ENCODE measurements around the gene TRPM1.
A peak's percentile ranks its signal among the peaks of the same experiment; 100 is the strongest.
"Not testable (repeated sequence)": the region's sequence is repeated elsewhere in the genome, so short reads cannot be mapped to it uniquely, and the experiment has no call there.

Gene TRPM1

DNA sequence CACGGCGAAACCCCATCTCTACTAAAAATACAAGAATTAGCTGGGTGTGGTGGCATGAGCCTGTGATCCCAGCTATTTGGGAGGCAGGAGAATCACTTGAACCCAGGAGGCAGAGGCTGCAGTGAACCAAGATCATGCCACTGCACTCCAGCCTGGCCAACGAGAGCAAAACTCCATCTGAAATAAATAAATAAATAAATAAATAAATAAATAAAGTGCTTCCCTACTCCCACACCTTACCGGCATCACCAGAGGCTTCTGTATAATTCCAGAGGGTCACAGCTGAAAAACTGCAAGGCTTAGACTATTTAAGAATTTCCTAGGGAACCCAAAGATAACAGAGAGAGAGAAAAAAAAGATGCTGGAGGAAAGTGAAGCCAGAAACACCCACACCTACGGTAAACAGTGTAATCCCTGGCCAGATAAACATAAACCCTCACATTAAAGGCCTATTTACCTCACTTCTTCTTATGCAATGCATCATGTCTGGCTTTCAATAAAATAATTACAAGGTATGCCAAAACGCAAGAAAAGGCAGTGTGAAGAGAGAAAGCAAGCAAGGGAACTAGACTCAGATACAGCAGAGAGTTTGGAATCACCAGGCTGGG lies 15.0 kb upstream of the TRPM1 start:
- no peak for DNase-seq

DNA sequence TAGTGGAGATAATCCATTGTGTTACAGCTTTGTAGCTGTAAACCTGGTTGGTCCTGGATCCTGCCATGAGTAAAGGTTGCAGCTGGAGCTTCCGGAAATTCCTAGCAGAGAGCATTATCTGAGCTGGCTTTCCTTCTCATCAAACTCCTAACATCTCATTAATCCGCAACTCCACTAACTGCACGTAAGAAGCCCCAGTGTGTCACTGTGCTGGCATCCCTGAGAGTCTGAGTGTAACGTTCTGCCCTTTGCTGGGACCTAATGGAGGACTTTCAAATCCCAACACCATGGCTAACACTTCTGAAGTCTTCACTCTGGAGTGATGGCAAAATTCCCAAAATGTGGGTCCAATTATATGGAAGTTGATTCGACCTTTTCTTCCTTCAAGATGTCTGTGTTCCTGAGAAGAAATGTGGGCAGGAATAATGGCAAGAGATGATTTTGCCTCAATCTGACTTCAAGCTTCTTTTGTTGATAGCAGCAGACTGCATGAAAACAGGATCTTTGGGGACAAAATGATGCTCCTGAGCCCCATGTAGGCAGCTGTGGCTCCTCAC lies 9.6 kb upstream of the TRPM1 start:
- no peak for DNase-seq

DNA sequence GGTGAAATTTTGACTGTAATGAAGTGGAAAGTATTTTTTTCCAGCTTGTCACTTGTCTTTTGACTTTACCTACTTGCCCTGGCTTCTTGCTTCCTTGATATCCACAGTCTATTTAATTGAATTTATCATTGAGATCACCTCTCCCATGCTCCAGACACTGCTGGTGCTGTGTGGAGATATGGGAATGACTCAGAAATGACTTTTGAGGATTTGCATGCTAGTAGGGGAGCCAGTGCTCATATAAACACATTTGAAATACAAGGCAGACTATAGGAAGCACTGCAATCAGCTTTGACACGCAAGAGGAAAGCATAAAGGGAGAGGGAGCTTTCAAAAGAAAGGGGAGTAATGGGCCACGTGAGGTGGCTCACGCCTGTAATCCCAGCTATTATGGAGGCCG lies 7.3 kb upstream of the TRPM1 start:
- no peak for DNase-seq

DNA sequence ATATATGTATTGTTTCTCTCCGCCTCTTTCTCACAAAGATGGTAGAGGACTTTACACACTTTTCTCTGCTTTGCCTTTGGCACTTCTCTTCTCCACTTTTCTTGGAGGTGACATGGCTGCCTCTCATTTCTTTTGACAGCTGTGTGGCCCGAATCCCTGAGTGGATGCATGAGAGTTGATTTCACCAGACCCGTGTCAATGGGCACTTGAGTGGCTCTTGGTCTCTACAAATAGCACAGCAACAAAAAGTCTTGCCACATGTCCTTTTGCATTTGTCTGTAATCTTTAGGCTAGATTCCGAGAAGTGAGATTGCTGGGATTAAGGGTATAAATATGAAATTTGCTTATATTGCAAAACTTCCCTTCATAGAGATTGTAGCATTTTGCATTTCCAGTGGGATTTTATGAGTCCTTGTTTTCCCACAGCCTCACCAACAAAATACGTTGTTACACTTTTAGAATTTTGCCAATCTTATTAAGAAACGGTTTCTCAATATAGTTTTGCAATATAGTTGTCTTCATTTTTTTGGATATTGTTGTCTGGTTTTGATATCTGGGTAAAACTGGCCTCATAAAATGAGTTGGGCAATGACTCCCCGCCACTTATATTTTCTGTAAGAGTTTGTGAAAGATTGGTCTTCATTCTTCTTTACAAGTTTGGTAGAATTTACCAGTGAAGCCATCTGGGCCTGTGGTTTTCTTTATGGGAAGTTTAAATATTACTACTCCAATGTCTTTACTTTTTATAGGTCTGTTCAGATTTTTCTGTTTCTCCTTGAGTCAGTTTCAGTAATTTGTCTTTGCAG lies 5.2 kb upstream of the TRPM1 start:
- no peak for DNase-seq

- no peak for DNase-seq
Measured at GRCh38 chr15:31104003-31104402, 2.5 kb upstream of the TRPM1 start.

DNA sequence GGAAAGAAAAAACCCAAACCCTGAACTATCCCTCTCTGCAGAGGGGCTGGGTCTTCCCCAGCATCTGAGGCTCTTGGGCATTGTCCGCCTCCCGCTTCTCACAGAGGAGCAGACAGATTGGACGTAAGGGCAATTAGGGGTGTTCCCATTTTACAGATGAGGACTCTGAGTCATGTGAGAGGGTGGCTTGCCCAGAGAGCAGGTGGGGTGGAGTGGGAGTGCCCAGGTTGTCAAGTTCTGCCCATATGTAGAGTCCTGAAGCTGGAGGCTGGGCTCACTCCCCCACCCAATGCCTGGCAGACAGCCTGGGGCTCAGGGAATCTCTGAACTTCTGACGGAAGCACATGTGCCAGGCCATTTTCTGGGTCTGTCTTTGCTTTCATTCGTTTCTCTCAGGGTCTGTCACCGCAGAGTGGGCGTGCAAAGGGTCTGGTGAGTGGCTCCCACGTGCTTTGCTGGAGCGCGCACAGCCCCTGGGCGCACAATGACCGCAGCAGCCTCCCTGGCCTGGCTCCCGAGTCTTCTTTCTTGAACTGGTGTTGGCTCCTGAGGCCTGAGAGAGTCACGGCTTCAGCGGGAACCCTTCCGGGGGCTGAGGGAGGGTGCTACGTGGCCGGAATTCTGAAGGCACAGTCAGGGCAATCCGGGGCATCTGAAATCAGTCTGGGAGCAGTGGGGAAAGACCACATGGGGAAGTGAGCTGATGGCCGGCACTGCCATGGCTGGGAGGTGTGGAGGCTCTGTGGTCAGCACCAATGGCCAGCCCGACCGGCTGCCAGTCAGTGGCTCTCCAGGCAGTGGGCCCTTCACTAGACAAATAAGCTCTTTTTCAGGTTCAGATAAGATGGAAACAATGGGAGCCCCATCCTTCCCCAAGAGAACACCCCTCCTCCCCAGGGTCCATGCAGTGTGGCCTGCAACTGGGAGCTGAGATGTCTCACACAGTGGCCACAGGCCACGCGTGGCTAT lies 1.1 kb upstream of the TRPM1 start:
- DNase-seq: no peak

GRCh38 chr15:31102039-31102321 lies 455 bp upstream of the TRPM1 start:
- DNase-seq: no peak

DNA sequence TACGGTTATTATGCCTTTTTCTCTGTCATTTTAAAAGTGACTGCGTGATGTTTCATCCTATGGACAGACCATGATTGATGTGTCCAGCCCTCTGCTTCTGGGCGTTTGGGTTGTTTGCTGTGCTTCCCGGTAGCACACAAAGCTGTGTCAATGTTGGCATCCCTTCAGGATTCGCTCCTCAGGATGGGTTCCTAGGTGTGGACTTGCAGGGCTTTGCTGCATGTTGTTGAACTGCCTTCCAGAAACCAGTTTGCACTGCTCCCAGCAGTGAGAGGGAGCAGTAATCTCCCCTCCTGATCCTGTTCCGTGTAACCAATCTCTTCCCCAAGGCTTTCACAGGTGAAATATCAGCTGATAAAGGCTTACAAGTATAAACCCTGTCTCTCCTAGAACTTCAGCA lies 787 bp downstream of the TRPM1 start:
- no peak for DNase-seq

- DNase-seq: no peak
Measured at GRCh38 chr15:31098953-31099740, 2.4 kb downstream of the TRPM1 start.

DNA sequence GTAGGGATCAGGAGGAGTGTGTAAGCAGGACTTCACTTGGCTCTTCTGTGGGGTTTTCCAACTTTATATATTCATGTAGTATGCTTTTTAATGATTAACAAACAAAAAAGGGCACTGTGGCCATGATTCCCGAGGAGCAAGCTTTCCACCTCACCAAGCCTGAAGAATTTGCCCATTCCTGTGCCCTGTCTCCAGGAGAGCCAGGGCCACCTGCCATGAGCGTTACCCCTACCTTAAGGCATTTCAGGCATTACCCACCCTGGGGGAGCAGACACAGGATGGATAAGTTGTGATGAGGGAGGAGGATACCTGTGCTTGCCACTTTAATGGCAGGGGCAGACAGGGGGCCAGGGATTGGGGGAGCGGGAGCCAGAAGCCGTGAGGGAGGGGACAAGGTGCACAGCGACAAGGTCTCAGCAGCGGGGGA lies 3.0 kb downstream of the TRPM1 start:
- DNase-seq: no peak

- no peak for DNase-seq
Measured at GRCh38 chr15:31096563-31096962, 5.0 kb downstream of the TRPM1 start.

GRCh38 chr15:31091481-31091880 lies 10.0 kb downstream of the TRPM1 start:
- DNase-seq: peak in 2 of 4 experiments; percentile 34 to 38

DNA sequence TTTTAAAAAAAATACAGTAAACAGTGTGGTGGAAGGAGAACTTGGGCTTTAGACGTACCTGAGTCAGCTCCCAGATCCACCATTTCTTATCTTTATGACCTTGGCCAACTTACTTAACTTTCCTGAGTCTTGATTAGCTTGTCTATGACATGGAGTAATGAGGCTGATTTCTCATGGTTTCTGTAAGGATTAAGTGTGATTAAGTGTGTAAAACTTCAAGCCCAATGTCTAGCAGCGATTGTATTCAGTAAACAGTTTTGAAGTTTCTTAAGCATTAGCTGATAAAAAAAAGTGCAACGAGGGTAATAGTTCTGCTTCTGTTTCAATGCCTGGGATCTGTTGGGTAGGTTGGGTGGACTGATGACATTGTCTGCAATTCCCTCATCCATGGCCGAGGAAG lies 10.8 kb downstream of the TRPM1 start:
- DNase-seq: no peak

DNA sequence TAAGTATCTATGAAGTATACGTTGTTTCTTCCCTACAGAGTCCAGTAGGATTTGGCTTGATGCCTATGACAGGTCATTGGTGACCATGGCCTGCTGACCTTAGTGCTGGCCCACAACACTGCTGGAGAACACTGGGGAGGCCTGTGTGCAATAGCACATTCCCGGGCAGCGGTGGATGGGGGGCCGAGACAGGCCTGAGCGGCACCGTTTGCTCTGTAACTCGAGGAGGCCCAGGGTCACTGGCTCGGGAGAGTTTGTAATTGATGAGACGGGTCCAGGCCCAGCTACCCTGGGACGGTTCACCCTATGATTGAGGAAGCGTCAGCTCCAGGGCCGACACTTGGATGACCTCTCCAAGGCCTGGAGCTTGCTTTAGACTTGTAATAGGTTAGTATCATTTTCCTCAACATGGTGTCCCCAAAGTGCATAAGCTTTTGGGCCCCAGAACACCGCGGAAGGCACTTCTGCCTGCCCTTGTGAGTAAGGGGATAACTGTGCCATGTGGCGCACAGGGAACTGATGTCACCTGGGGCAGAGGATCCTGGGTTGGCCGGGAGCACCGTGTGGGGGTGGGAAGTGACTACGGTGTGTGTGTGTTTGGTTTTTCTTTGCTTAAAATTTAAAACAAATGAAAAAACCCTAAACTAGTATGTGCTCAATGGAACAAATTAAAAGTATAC lies 12.0 kb downstream of the TRPM1 start:
- DNase-seq: no peak

GRCh38 chr15:31088672-31089367 lies 12.7 kb downstream of the TRPM1 start:
- no peak for DNase-seq

DNA sequence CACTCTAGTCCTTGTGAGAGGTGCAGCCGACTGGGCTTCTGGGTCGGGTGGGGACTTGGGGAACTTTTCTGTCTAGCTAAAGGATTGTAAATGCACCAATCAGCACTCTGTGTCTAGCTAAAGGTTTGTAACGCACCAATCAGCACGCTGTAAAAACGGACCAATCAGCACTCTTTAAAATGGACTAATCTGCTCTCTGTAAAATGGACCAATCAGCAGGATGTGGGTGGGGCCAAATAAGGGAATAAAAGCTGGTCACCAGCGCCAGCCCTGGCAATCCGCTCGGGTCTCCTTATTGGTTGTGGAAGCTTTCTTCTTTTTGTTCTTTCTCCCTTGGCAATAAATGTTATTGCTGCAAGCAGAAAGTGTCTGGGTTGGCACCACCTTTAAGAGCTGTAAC lies 13.5 kb downstream of the TRPM1 start:
- DNase-seq: not testable (repeated sequence)

- no peak for DNase-seq
Measured at GRCh38 chr15:31086344-31086743, 15.2 kb downstream of the TRPM1 start.

GRCh38 chr15:31085359-31085758 lies 16.2 kb downstream of the TRPM1 start:
- no peak for DNase-seq

DNA sequence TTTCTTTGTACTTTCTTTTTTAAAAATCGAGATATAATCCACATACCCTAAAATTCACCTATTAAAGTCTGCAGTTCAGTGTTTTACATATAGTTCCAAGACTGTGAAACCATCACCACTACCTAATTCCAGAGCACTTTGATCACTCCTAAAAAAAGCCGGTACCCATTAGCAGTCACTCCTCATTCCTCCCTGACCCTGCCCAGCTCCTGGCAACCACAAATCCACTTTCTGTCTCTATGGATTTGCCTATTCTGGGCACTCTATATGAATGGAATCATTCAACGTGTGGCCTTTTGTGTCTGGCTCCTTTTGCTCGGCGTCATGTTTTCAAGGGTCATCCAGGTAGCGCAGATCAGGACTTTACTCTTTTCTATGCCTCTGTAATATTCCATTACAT lies 17.3 kb downstream of the TRPM1 start:
- no peak for DNase-seq

GRCh38 chr15:31083370-31083780 lies 18.1 kb downstream of the TRPM1 start:
- no peak for DNase-seq

DNA sequence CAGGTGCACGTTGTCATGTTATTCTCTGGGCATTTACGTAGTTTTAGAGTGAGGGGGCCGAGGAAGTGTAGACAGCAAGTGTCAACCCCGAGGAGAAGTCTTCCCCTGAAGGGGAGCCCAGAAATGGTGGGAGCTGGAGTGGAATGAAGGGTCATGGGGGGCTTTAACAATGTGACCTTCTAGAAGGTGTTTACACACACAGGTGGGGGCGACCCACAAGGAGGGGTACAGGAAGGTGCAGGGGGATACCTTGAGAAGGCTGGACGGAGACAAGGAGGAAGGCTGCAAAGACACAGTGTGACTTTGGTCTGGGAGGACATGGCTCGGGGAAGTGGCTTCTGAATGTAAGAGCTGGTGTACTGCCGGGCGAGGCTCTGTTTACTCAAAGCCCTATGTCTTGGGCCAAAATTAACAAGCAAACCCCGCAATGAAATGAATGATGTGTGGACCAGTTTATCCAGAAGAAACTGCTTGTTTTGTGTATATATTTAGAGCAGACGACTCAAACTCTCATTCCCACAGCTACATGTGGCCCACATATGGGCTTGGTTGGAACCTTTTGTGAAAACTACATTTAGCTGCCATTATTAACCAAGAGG lies 18.7 kb downstream of the TRPM1 start:
- DNase-seq: no peak
